ENCODE results near the gene KPNA2.

The KPNA2 gene

GRCh38 chr17:68095205-68095811, 59.8 kb downstream of the KPNA2 start:
- H3K4me3 ChIP-seq (ENCODE audit: low read depth, low read length) = no peak overlapping the region
- TF ChIP-seq CTCF (IDR thresholded peaks at IDR 0.05; ENCODE audit: borderline replicate concordance, insufficient read depth, low read depth, low read length) = no peak

- no peak for TF ChIP-seq CTCF (IDR thresholded peaks at IDR 0.05; ENCODE audit: borderline replicate concordance, insufficient read depth, low read depth, low read length)
- no peak overlapping the region for H3K4me3 ChIP-seq (ENCODE audit: low read depth, low read length)
Measured at GRCh38 chr17:68096111-68096510, 60.6 kb downstream of the KPNA2 start.
